Astrocyte (in vitro differentiated cells and primary cell): ENCODE results near the gene PEX5L.

ENCODE experiments used
- EZH2 ChIP-seq: IDR thresholded peaks from 2 replicates; pipeline ENCODE4 v1.6.1; 2012; ENCODE audit warnings: mild to moderate bottlenecking, low read length, inconsistent platforms; ENCODE audit not compliant: insufficient read depth
- TF ChIP-seq, protein P1 (sequence below): IDR thresholded peaks from 2 replicates; pipeline ENCODE4 v1.5.1; 2011; ENCODE audit warnings: low read depth, mild to moderate bottlenecking, inconsistent platforms, low read length, moderate library complexity; ENCODE audit not compliant: insufficient read depth

DNA sequence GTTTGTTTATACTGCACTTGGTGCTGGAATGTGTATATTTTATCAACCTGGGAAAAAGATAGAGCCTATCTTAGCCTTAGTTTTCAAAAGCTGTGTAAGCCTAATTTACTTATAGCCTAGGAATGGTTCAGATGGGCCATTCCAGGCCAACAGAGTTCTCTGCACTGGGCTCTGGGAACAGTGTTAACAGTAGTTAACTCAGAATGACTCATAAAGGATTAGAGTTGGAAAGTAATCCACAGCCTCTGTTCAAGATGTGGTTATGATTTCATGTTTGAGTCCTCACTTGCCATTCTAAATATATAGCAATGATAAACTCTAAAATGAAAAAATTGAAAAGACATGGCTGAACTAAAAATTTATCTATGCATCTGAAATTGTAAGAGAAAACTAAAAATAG is 22.6 kb upstream of the PEX5L start:
- TF ChIP-seq, protein P1, sequence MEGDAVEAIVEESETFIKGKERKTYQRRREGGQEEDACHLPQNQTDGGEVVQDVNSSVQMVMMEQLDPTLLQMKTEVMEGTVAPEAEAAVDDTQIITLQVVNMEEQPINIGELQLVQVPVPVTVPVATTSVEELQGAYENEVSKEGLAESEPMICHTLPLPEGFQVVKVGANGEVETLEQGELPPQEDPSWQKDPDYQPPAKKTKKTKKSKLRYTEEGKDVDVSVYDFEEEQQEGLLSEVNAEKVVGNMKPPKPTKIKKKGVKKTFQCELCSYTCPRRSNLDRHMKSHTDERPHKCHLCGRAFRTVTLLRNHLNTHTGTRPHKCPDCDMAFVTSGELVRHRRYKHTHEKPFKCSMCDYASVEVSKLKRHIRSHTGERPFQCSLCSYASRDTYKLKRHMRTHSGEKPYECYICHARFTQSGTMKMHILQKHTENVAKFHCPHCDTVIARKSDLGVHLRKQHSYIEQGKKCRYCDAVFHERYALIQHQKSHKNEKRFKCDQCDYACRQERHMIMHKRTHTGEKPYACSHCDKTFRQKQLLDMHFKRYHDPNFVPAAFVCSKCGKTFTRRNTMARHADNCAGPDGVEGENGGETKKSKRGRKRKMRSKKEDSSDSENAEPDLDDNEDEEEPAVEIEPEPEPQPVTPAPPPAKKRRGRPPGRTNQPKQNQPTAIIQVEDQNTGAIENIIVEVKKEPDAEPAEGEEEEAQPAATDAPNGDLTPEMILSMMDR, result no peak
- no peak for TF ChIP-seq EZH2
